H1 (cell line): ENCODE results near the gene HOXB6. TPM values are rescaled to one million over a fixed set of nuclear protein-coding genes. Genes with fewer than 3 reads are reported as not detected.

Experiments
- CTCF ChIA-PET: fragments of 300-600 bp; sonication (Branson Sonifier 250); formaldehyde crosslinking; loops from one replicate; lab custom pipeline; 2021; ENCODE audit not compliant: partially characterized antibody; lab: Charles Lee
- POLR2A ChIA-PET: fragments of 300-600 bp; sonication (Branson Sonifier 250); formaldehyde crosslinking; loops from one replicate; lab custom pipeline; 2021; ENCODE audit warnings: inconsistent platforms; ENCODE audit not compliant: partially characterized antibody; lab: Charles Lee
- DNase-seq, 2 experiments: peaks; one replicate each; pipeline versions ENCODE4 v3.0.0 to v3.0.0-alpha.2; 2010 to 2022; ENCODE audit warnings: low spot score in 2 of 2, low read depth in 1 of 2, mixed read lengths in 1 of 2
- FAIRE-seq: peaks from 2 replicates; lab custom pipeline; 2011; peaks lifted over from hg19 to GRCh38; lab: Jason Lieb, UNC
- H2AFZ ChIP-seq: 2 replicates; pipeline ENCODE4 v1.8.1; 2012; ENCODE audit warnings: low read length, inconsistent platforms
- H2AK5ac ChIP-seq: 2 replicates; pipeline ENCODE4 v1.6.1; 2013; ENCODE audit warnings: low read depth, low read length
- H2BK120ac ChIP-seq: replicated peaks from 2 replicates; pipeline ENCODE3; 2013; ENCODE audit warnings: low read depth, low read length, inconsistent platforms
- H2BK12ac ChIP-seq: 2 replicates; pipeline ENCODE4 v1.6.1; 2013; ENCODE audit warnings: low read depth, low read length
- H2BK15ac ChIP-seq: 2 replicates; pipeline ENCODE4 v1.6.1; 2013; ENCODE audit warnings: low read length
- H2BK20ac ChIP-seq: 2 replicates; pipeline ENCODE4 v1.6.1; 2013; ENCODE audit warnings: low read length
- H2BK5ac ChIP-seq: 2 replicates; pipeline ENCODE4 v1.6.1; 2013; ENCODE audit warnings: low read depth, low read length
- H3K14ac ChIP-seq: 2 replicates; pipeline ENCODE4 v1.6.1; 2013; ENCODE audit warnings: inconsistent platforms; ENCODE audit not compliant: insufficient read length
- H3K18ac ChIP-seq: 2 replicates; pipeline ENCODE4 v1.6.1; 2013; ENCODE audit warnings: low read length; ENCODE audit errors: extremely low read depth
- H3K23ac ChIP-seq: 2 replicates; pipeline ENCODE4 v1.6.1; 2013; ENCODE audit warnings: inconsistent platforms; ENCODE audit not compliant: insufficient read length
- H3K23me2 ChIP-seq: 2 replicates; pipeline ENCODE4 v1.6.1; 2013; ENCODE audit warnings: low read depth, low read length
- H3K27ac ChIP-seq: 2 replicates; pipeline ENCODE4 v1.6.1; 2011; ENCODE audit warnings: low read depth, low read length, inconsistent platforms
- H3K27me3 ChIP-seq, 4 experiments: replicated peaks in 1 of 4; 1 replicate in 1 of 4; 2 replicates in 3 of 4; pipeline versions ENCODE4 v1.6.1 to v1.8.1; 2011 to 2013; ENCODE audit warnings: low read length in 3 of 4, mild to moderate bottlenecking in 3 of 4, inconsistent platforms in 2 of 4, mixed read lengths in 2 of 4, moderate library complexity in 1 of 4; ENCODE audit not compliant: control insufficient read depth in 3 of 4, insufficient read depth in 3 of 4; ENCODE audit errors: extremely low read depth in 1 of 4
- H3K36me3 ChIP-seq, 4 experiments: 2 replicates each; pipeline versions ENCODE4 v1.6.1 to v1.8.1; 2011 to 2013; ENCODE audit warnings: mild to moderate bottlenecking in 4 of 4, low read length in 3 of 4, moderate library complexity in 2 of 4, control low read depth in 1 of 4, inconsistent platforms in 1 of 4; ENCODE audit not compliant: insufficient read depth in 4 of 4, control insufficient read depth in 2 of 4
- H3K4ac ChIP-seq: replicated peaks from 2 replicates; pipeline ENCODE3; 2013; ENCODE audit warnings: low read length, low read depth, mixed read lengths, inconsistent platforms; ENCODE audit not compliant: insufficient read length
- H3K4me1 ChIP-seq, 4 experiments: replicated peaks in 1 of 4; 1 replicate in 1 of 4; 2 replicates in 3 of 4; pipeline versions ENCODE4 v1.6.1 to v1.8.1; 2011 to 2013; ENCODE audit warnings: low read length in 3 of 4, inconsistent platforms in 2 of 4, mixed read lengths in 1 of 4; ENCODE audit not compliant: insufficient read depth in 4 of 4, control insufficient read depth in 3 of 4
- H3K4me2 ChIP-seq, 2 experiments: 2 replicates each; pipeline versions ENCODE4 v1.6.1 to v1.8.1; 2011 to 2013; ENCODE audit warnings: low read depth in 2 of 2, low read length in 2 of 2, control low read depth in 1 of 2, inconsistent platforms in 1 of 2, mild to moderate bottlenecking in 1 of 2; ENCODE audit not compliant: insufficient read depth in 1 of 2
- H3K4me3 ChIP-seq, 4 experiments: fragments of 200-600, 300-600 bp in 1 of 4; sonication (generic), shearing (Covaris generic), sonication (Bioruptor Twin) in 1 of 4; 2 replicates each; pipeline versions ENCODE4 v1.5.1 to v1.8.1; 2011 to 2016; ENCODE audit warnings: low read length in 4 of 4, low read depth in 3 of 4, control low read depth in 2 of 4, inconsistent platforms in 2 of 4, mild to moderate bottlenecking in 2 of 4, mixed read lengths in 1 of 4, moderate library complexity in 1 of 4; ENCODE audit not compliant: insufficient read depth in 2 of 4; ENCODE audit errors: extremely low read depth in 1 of 4
- H3K56ac ChIP-seq: replicated peaks from 2 replicates; pipeline ENCODE3; 2013; ENCODE audit warnings: low read depth, mild to moderate bottlenecking, mixed read lengths, low read length, inconsistent platforms; ENCODE audit not compliant: insufficient read length
- H3K79me1 ChIP-seq: 2 replicates; pipeline ENCODE4 v1.6.1; 2013; ENCODE audit warnings: low read depth, low read length, control low read depth
- H3K79me2 ChIP-seq, 2 experiments: 2 replicates each; pipeline versions ENCODE4 v1.6.1 to v1.8.1; 2012 to 2013; ENCODE audit warnings: low read length in 2 of 2, mild to moderate bottlenecking in 2 of 2, inconsistent platforms in 1 of 2; ENCODE audit not compliant: insufficient read depth in 2 of 2, control insufficient read depth in 1 of 2
- H3K9ac ChIP-seq, 4 experiments: replicated peaks in 1 of 4; 1 replicate in 1 of 4; 2 replicates in 3 of 4; pipeline versions ENCODE4 v1.6.1 to v1.8.1; 2011 to 2013; ENCODE audit warnings: low read depth in 3 of 4, low read length in 3 of 4, control low read depth in 2 of 4, mild to moderate bottlenecking in 2 of 4, moderate library complexity in 2 of 4, inconsistent platforms in 1 of 4; ENCODE audit errors: extremely low read depth in 1 of 4
- H3K9me3 ChIP-seq, 2 experiments: 2 replicates each; pipeline versions ENCODE4 v1.6.1 to v1.8.1; 2012 to 2013; ENCODE audit warnings: mild to moderate bottlenecking in 2 of 2, moderate library complexity in 2 of 2, control low read depth in 1 of 2, inconsistent platforms in 1 of 2, low read depth in 1 of 2, low read length in 1 of 2, mixed read lengths in 1 of 2; ENCODE audit not compliant: insufficient read depth in 2 of 2
- H4K20me1 ChIP-seq, 2 experiments: replicated peaks in 1 of 2; 2 replicates each; pipeline versions ENCODE3 to v1.8.1; 2011 to 2013; ENCODE audit warnings: inconsistent platforms in 2 of 2, low read length in 2 of 2, mild to moderate bottlenecking in 1 of 2; ENCODE audit not compliant: insufficient read depth in 2 of 2, control insufficient read depth in 1 of 2
- H4K5ac ChIP-seq: 2 replicates; pipeline ENCODE4 v1.6.1; 2013; ENCODE audit warnings: low read length, low read depth, mixed read lengths, inconsistent platforms; ENCODE audit not compliant: insufficient read length
- H4K8ac ChIP-seq: 2 replicates; pipeline ENCODE4 v1.8.0; 2013; ENCODE audit warnings: mild to moderate bottlenecking, moderate library complexity, low read length, inconsistent platforms; ENCODE audit not compliant: insufficient read depth; ENCODE audit errors: extremely low read depth
- H4K91ac ChIP-seq: replicated peaks from 2 replicates; pipeline ENCODE3; 2013; ENCODE audit warnings: low read length, mixed read lengths, inconsistent platforms; ENCODE audit not compliant: insufficient read length
- BACH1 ChIP-seq: IDR thresholded peaks from 2 replicates; pipeline ENCODE4 v1.6.1; 2012; ENCODE audit warnings: low read length, improper control_type of control experiment
- BRCA1 ChIP-seq: IDR thresholded peaks from 2 replicates; pipeline ENCODE4 v1.6.1; 2012; ENCODE audit warnings: low read depth, low read length, improper control_type of control experiment
- E2F6 ChIP-seq: IDR thresholded peaks from 2 replicates; pipeline ENCODE4 v1.6.1; 2012; ENCODE audit warnings: inconsistent platforms
- EZH2 ChIP-seq: fragments of 200-600 bp; sonication (generic); IDR thresholded peaks from 2 replicates; pipeline ENCODE4 v1.7.1; 2012; ENCODE audit warnings: low read depth, mild to moderate bottlenecking, moderate library complexity, low read length, inconsistent platforms; ENCODE audit not compliant: severe bottlenecking
- RNF2 ChIP-seq: fragments of 200-900, 300-1000 bp; sonication (generic); IDR thresholded peaks from 2 replicates; pipeline ENCODE4 v1.7.1; 2016; ENCODE audit warnings: borderline replicate concordance, low read depth, mild to moderate bottlenecking, antibody characterized with exemption, low read length; ENCODE audit not compliant: poor library complexity, severe bottlenecking; ENCODE audit errors: missing control alignments
- WGBS, 2 experiments: shearing (Covaris generic) in 1 of 2; methylation state at CpG; one replicate each; pipeline versions ENCODE4 v1.1.6 to v1.1.7; 2013 to 2015; ENCODE audit warnings: low lambda C conversion rate in 2 of 2, mixed read lengths in 2 of 2, inconsistent platforms in 1 of 2, low coverage in 1 of 2, missing lambda C conversion rate in 1 of 2; ENCODE audit not compliant: insufficient replicate concordance in 2 of 2, insufficient coverage in 1 of 2, insufficient read length in 1 of 2; ENCODE audit errors: extremely low coverage in 1 of 2, missing lambda C conversion rate in 1 of 2; 5-methylcytosine and 5-hydroxymethylcytosine counted together
- polyA plus RNA-seq, 7 experiments: library from polyadenylated mRNA; depleted of rRNA in 3 of 7; stranded (reverse) in 5 of 7; unstranded in 2 of 7; fragments of >200 nt in 5 of 7; fragments of 200-250 nt in 2 of 7; gene quantifications; 1 replicate in 5 of 7; 2 replicates in 1 of 7; 4 replicates in 1 of 7; pipeline versions ENCODE4 v1.2.1 to v1.2.3, GENCODE V29; 2011 to 2013; ENCODE audit warnings: missing spikeins in 2 of 7, mixed read lengths in 2 of 7
- total RNA-seq: library from RNA; stranded (reverse); fragmentation: NEBNext Ultra II Directional; extraction: Animal tissue kit (Norgen Biotek cat#: 25700); gene quantifications from 2 replicates; pipeline ENCODE4 v1.2.1, GENCODE V29; 2021

HOXB6 gene
- total and polyA plus RNA-seq, 2 of the 8 experiments (the other 6 are each of a cell fraction or from before 2014, with no cell fraction given), result not detected

GRCh38 chr17:48630925-48631692, 26.3 kb upstream of the HOXB6 start:
- H3K27me3 ChIP-seq, result peaks cover 97 to 100% (median 100%) of the 10 kb centered on the region in 4 experiments
- DNase-seq (peak in 1 of 2 experiments; percentile 42), FAIRE-seq (no peak)
- no peak overlapping the region for H2BK120ac ChIP-seq
- H4K8ac ChIP-seq, result no peak overlapping the region
- no peak overlapping the region for H2BK5ac ChIP-seq
- TF ChIP-seq E2F6, result no peak
- TF ChIP-seq BRCA1, result no peak
- peak; percentile 21 for TF ChIP-seq RNF2
- peak; percentile 59 for TF ChIP-seq EZH2
- TF ChIP-seq BACH1, result no peak
- peaks cover 42 to 45% of the 10 kb centered on the region in 2 experiments for H4K20me1 ChIP-seq
- H2BK12ac ChIP-seq, result no peak overlapping the region
- H3K23ac ChIP-seq, result no peak overlapping the region
- no peak overlapping the region for H2BK20ac ChIP-seq
- no peaks in the 10 kb centered on the region for H3K79me2 ChIP-seq
- no peak overlapping the region for H3K4ac ChIP-seq
- peaks cover 0 to 12% (median 4%) of the 10 kb centered on the region in 4 experiments; a peak in 4 of 7 replicates for H3K4me1 ChIP-seq
- H3K18ac ChIP-seq, result peak overlapping the region; percentile 48; the same call in 1 of the 2 replicates
- H4K91ac ChIP-seq, result no peak overlapping the region
- no peak overlapping the region for H3K4me2 ChIP-seq
- H2BK15ac ChIP-seq, result no peak overlapping the region
- no peaks in the 10 kb centered on the region for H3K9me3 ChIP-seq
- POLR2A ChIA-PET, result no interaction called here
- H4K5ac ChIP-seq, result no peak overlapping the region
- H2AK5ac ChIP-seq, result peak overlapping the region; percentile 65; the same call in 1 of the 2 replicates
- no peak overlapping the region for H3K4me3 ChIP-seq
- whole genome bisulfite sequencing, 2 experiments, result 28% methylated on average over 15 of the region's 15 CpGs; no CpG with 5 or more reads in 1 of the 2 experiments
- H3K79me1 ChIP-seq, result no peaks in the 10 kb centered on the region
- H2AFZ ChIP-seq, result no peak overlapping the region
- H3K27ac ChIP-seq, result no peak overlapping the region
- no peak overlapping the region for H3K9ac ChIP-seq
- CTCF ChIA-PET, result interaction anchor here (0.8 to 1.9 kb wide), 7 partner anchors 9 to 79 kb away, joined by 3 to 5 read pairs (median 3); no protein-coding TSS in a partner anchor
- no peak overlapping the region for H3K56ac ChIP-seq
- no peak overlapping the region for H3K14ac ChIP-seq
- H3K23me2 ChIP-seq, result 0 out of 2 replicates have a peak, but pooled peaks cover 2% of the 10 kb centered on the region
- H3K36me3 ChIP-seq, result no peaks in the 10 kb centered on the region; a peak in 1 of 8 replicates
